HepG2 (cell line): ENCODE results near the gene ODAD4. TPM values are rescaled to one million over a fixed set of nuclear protein-coding genes. Genes with fewer than 3 reads are reported as not detected.

ENCODE experiments used
- ARHGAP35 ChIP-seq: sonication (generic); formaldehyde crosslinking; IDR thresholded peaks from 2 replicates; pipeline ENCODE4 v1.9.0; 2022; ENCODE audit warnings: mild to moderate bottlenecking, inconsistent platforms, moderate library complexity, missing genetic modification reagents, borderline replicate concordance
- ARNT2 ChIP-seq: sonication (generic); formaldehyde crosslinking; IDR thresholded peaks from 2 replicates; pipeline ENCODE4 v1.8.0; 2022; ENCODE audit warnings: mild to moderate bottlenecking, low read depth, missing genetic modification reagents, moderate library complexity
- GATA4 ChIP-seq: sonication (generic); IDR thresholded peaks from 2 replicates; pipeline ENCODE4 v1.6.1; 2016; ENCODE audit warnings: antibody characterized with exemption, low read depth, borderline replicate concordance
- HOXA3 ChIP-seq: sonication (generic); formaldehyde crosslinking; IDR thresholded peaks from 2 replicates; pipeline ENCODE4 v1.5.0; 2020; ENCODE audit warnings: missing genetic modification reagents
- IKZF1 ChIP-seq: fragments of 450-650 bp; IDR thresholded peaks from 2 replicates; pipeline ENCODE4 v1.7.1; 2016
- KDM2A ChIP-seq: sonication (generic); formaldehyde crosslinking; IDR thresholded peaks from 2 replicates; pipeline ENCODE4 v1.4.0; 2020; ENCODE audit warnings: low read depth, missing genetic modification reagents, borderline replicate concordance
- KLF9 ChIP-seq: IDR thresholded peaks from 2 replicates; pipeline ENCODE4 v1.6.1; 2016; ENCODE audit warnings: low read depth
- MLXIP ChIP-seq: sonication (generic); formaldehyde crosslinking; IDR thresholded peaks from 2 replicates; pipeline ENCODE4 v1.9.0; 2021; ENCODE audit warnings: missing genetic modification reagents, borderline replicate concordance
- NKX3-1 ChIP-seq: sonication (generic); formaldehyde crosslinking; IDR thresholded peaks from 2 replicates; pipeline ENCODE4 v1.5.0; 2020; ENCODE audit warnings: missing genetic modification reagents
- TAF15 ChIP-seq: fragments of 200-400 bp; formaldehyde crosslinking; IDR thresholded peaks from one replicate; pipeline ENCODE4 v1.6.1; 2018; ENCODE audit warnings: mild to moderate bottlenecking, low read depth, low read length; ENCODE audit not compliant: poor library complexity, severe bottlenecking
- THAP7 ChIP-seq: sonication (generic); formaldehyde crosslinking; IDR thresholded peaks from 2 replicates; pipeline ENCODE4 v1.8.1; 2023; ENCODE audit warnings: mild to moderate bottlenecking, missing genetic modification reagents
- WIZ ChIP-seq: sonication (generic); formaldehyde crosslinking; IDR thresholded peaks from 2 replicates; pipeline ENCODE4 v1.5.1; 2020; ENCODE audit warnings: mild to moderate bottlenecking, missing genetic modification reagents
- ZBTB40 ChIP-seq, 2 experiments: fragments of 450-650 bp in 1 of 2; sonication (generic) in 1 of 2; formaldehyde crosslinking in 1 of 2; IDR thresholded peaks; 2 replicates each; pipeline versions ENCODE4 v1.6.1 to v1.8.0; 2016 to 2022; ENCODE audit warnings: antibody characterized with exemption in 1 of 2, mild to moderate bottlenecking in 1 of 2, missing genetic modification reagents in 1 of 2
- ZNF253 ChIP-seq: sonication (generic); formaldehyde crosslinking; IDR thresholded peaks from 2 replicates; pipeline ENCODE4 v1.8.0; 2022; ENCODE audit warnings: mild to moderate bottlenecking, missing genetic modification reagents, borderline replicate concordance
- ZNF552 ChIP-seq: sonication (generic); formaldehyde crosslinking; IDR thresholded peaks from 2 replicates; pipeline ENCODE4 v1.9.0; 2022; ENCODE audit warnings: missing genetic modification reagents, mild to moderate bottlenecking, borderline replicate concordance
- ZNF841 ChIP-seq: sonication (generic); formaldehyde crosslinking; IDR thresholded peaks from 2 replicates; pipeline ENCODE4 v1.8.1; 2023; ENCODE audit warnings: missing genetic modification reagents, borderline replicate concordance
- polyA plus RNA-seq, 8 experiments: library from polyadenylated mRNA; depleted of rRNA in 3 of 8; stranded (reverse) in 7 of 8; unstranded in 1 of 8; fragments of >200 nt; fragmentation: Illumina TruSeq in 4 of 8; extraction: Trizol in 4 of 8; gene quantifications; 2 replicates each; pipeline versions ENCODE4 v1.2.1 to v1.2.3, GENCODE V29; 2011 to 2016; ENCODE audit warnings: low read depth in 4 of 8, missing spikeins in 1 of 8, mixed read lengths in 1 of 8; ENCODE audit not compliant: insufficient read depth in 1 of 8
- total RNA-seq, 5 experiments: library from RNA; depleted of rRNA; stranded (reverse); fragments of >200 nt; fragmentation: Illumina TruSeq; extraction: Trizol; gene quantifications; 2 replicates each; pipeline ENCODE4 v1.2.3, GENCODE V29; 2016; ENCODE audit warnings: low read depth in 1 of 5

ODAD4 gene
- total and polyA plus RNA-seq, 2 of the 13 experiments (the other 11 are each of a cell fraction or from before 2014, with no cell fraction given): 0.48 to 0.53 TPM

GRCh38 chr17:41917679-41918313 is 12.6 kb upstream of the ODAD4 start (continued):
- TF ChIP-seq ZBTB40 (IDR thresholded peaks at IDR 0.05) (no peak), ZBTB40 (CRISPR knock-in tag; IDR thresholded peaks at IDR 0.05) (0 out of 2 replicates have a peak, but pooled peaks have one; percentile 17), KLF9 (0 out of 2 replicates have a peak, but pooled peaks have one; percentile 22), ZNF253 (no peak; the same call in 1 of the 2 replicates), ZNF841 (no peak), NKX3-1 (CRISPR knock-in tag) (0 out of 2 replicates have a peak, but pooled peaks have one; percentile 11), IKZF1 (no peak), GATA4 (no peak), ARHGAP35 (0 out of 2 replicates have a peak, but pooled peaks have one; percentile 35), KDM2A (0 out of 2 replicates have a peak, but pooled peaks have one; percentile 5), ARNT2 (CRISPR knock-in tag) (0 out of 2 replicates have a peak, but pooled peaks have one; percentile 11), HOXA3 (CRISPR knock-in tag) (peak; percentile 36; the same call in 1 of the 2 replicates), MLXIP (no peak), WIZ (peak; percentile 68; the same call in 1 of the 2 replicates), ZNF552 (CRISPR knock-in tag) (0 out of 2 replicates have a peak, but pooled peaks have one; percentile 19), THAP7 (peak; percentile 19; the same call in 1 of the 2 replicates), TAF15 (peak; percentile 1)
